K562 (cell line): ENCODE data around the gene CYTH1. TPM values are rescaled to one million over a fixed set of nuclear protein-coding genes. Genes with fewer than 3 reads are reported as not detected.

Source experiments
- ATAC-seq: fragments of 200-7000 bp; cut with Tn5 transposase; 3 replicates; pipeline ENCODE4 v1.9.1; 2020; ENCODE audit warnings: moderate library complexity
- BruUV-seq: library from RNA; stranded (reverse); fragments of 400-500 nt; replicated peaks from 2 replicates; lab custom pipeline; 2021; lab: Mats Ljungman, UMichigan
- CTCF ChIA-PET: fragments of 300-600 bp; formaldehyde crosslinking; extraction: SDS; loops from one replicate; lab custom pipeline; 2021; ENCODE audit warnings: low intra/inter-chr PET ratio; lab: Yijun Ruan, JAX
- POLR2A ChIA-PET: fragments of 300-600, 350-650 bp; sonication (Branson Sonifier 250); formaldehyde crosslinking; extraction: SDS; loops from one replicate; lab custom pipeline; 2021; ENCODE audit warnings: antibody characterized with exemption, inconsistent platforms; lab: Yijun Ruan, JAX
- DNase-seq, 4 experiments: peaks; one replicate each; pipeline versions ENCODE4 v3.0.0 to v3.0.0-alpha.2; 2011 to 2018; ENCODE audit warnings: low spot score in 3 of 4, mixed read lengths in 3 of 4; ENCODE audit errors: extremely low read depth in 1 of 4
- FAIRE-seq: peaks from 2 replicates; lab custom pipeline; 2011; peaks lifted over from hg19 to GRCh38; lab: Jason Lieb, UNC
- H2AFZ ChIP-seq: 2 replicates; pipeline ENCODE4 v1.6.0; 2011; ENCODE audit warnings: low read depth, low read length, control low read depth, inconsistent platforms
- H3K27ac ChIP-seq: fragments of 200-600 bp; 3 replicates; pipeline ENCODE4 v1.8.0; 2011; ENCODE audit warnings: low read depth, mild to moderate bottlenecking, control low read depth, inconsistent platforms, low read length, moderate library complexity, mixed read lengths; ENCODE audit errors: extremely low read depth
- H3K27me3 ChIP-seq, 2 experiments: fragments of 300-600 bp in 1 of 2; 2 replicates in 1 of 2; 3 replicates in 1 of 2; pipeline versions ENCODE4 v1.6.0 to v1.8.0; 2011; ENCODE audit warnings: inconsistent platforms in 2 of 2, low read length in 2 of 2, mild to moderate bottlenecking in 1 of 2, mixed read lengths in 1 of 2, moderate library complexity in 1 of 2; ENCODE audit not compliant: control insufficient read depth in 2 of 2, insufficient read depth in 2 of 2
- H3K36me3 ChIP-seq: fragments of 300-600 bp; 3 replicates; pipeline ENCODE4 v1.8.0; 2011; ENCODE audit warnings: mild to moderate bottlenecking, low read length, inconsistent platforms; ENCODE audit not compliant: control insufficient read depth, insufficient read depth
- H3K4me1 ChIP-seq, 2 experiments: fragments of 200-600 bp in 1 of 2; replicated peaks in 1 of 2; 2 replicates in 1 of 2; 3 replicates in 1 of 2; pipeline versions ENCODE4 v1.5.1 to v1.8.0; 2011; ENCODE audit warnings: inconsistent platforms in 2 of 2, low read length in 2 of 2, mild to moderate bottlenecking in 1 of 2, mixed read lengths in 1 of 2, moderate library complexity in 1 of 2; ENCODE audit not compliant: control insufficient read depth in 2 of 2, insufficient read depth in 2 of 2
- H3K4me2 ChIP-seq: 2 replicates; pipeline ENCODE4 v1.6.1; 2011; ENCODE audit warnings: low read length, control low read depth, inconsistent platforms, mixed read lengths; ENCODE audit not compliant: insufficient read depth
- H3K4me3 ChIP-seq: fragments of 200-600 bp; sonication (generic), shearing (Covaris generic); 2 replicates; pipeline ENCODE4 v1.5.1; 2016; ENCODE audit warnings: control low read depth, inconsistent platforms
- H3K79me2 ChIP-seq: fragments of 200-600 bp; 3 replicates; pipeline ENCODE4 v1.8.0; 2011; ENCODE audit warnings: low read length, inconsistent platforms; ENCODE audit not compliant: control insufficient read depth, insufficient read depth
- H3K9ac ChIP-seq, 2 experiments: 2 replicates each; pipeline versions ENCODE4 v1.6.0 to v1.6.1; 2011; ENCODE audit warnings: low read depth in 2 of 2, low read length in 2 of 2, control low read depth in 1 of 2, inconsistent platforms in 1 of 2, mild to moderate bottlenecking in 1 of 2, mixed read lengths in 1 of 2; ENCODE audit not compliant: insufficient read depth in 1 of 2
- H3K9me1 ChIP-seq: one replicate; pipeline ENCODE4 v1.6.0; 2011; ENCODE audit warnings: inconsistent platforms, mild to moderate bottlenecking, low read length, moderate library complexity; ENCODE audit not compliant: control insufficient read depth, insufficient read depth
- H3K9me3 ChIP-seq: replicated peaks from 2 replicates; pipeline ENCODE4 v1.5.1; 2011; ENCODE audit warnings: low read depth, low read length, inconsistent platforms; ENCODE audit not compliant: control insufficient read depth, insufficient read depth
- H4K20me1 ChIP-seq: replicated peaks from 2 replicates; pipeline ENCODE4 v1.6.1; 2011; ENCODE audit warnings: low read length, inconsistent platforms, mixed read lengths; ENCODE audit not compliant: control insufficient read depth, insufficient read depth
- BMI1 ChIP-seq: fragments of 150-350 bp; IDR thresholded peaks from 2 replicates; pipeline ENCODE4 v1.6.1; 2014; ENCODE audit warnings: low read length
- CXXC5 ChIP-seq: fragments of 250-450 bp; sonication (Bioruptor Pico); IDR thresholded peaks from 2 replicates; pipeline ENCODE4 v1.8.0; 2022; ENCODE audit warnings: inconsistent platforms, mild to moderate bottlenecking, moderate library complexity
- HNRNPLL ChIP-seq: fragments of 200-400 bp; formaldehyde crosslinking; IDR thresholded peaks from 2 replicates; pipeline ENCODE4 v1.6.1; 2017; ENCODE audit warnings: low read length, low read depth, mild to moderate bottlenecking; ENCODE audit not compliant: poor library complexity, severe bottlenecking
- NCOA4 ChIP-seq: fragments of 450-650 bp; IDR thresholded peaks from 2 replicates; pipeline ENCODE4 v1.6.1; 2018; ENCODE audit warnings: mild to moderate bottlenecking; ENCODE audit not compliant: partially characterized antibody
- SREBF1 ChIP-seq: fragments of 150-350 bp; IDR thresholded peaks from 2 replicates; pipeline ENCODE4 v1.6.1; 2014; ENCODE audit warnings: antibody characterized with exemption, low read depth, low read length, borderline replicate concordance
- TBL1XR1 ChIP-seq, 2 experiments: IDR thresholded peaks; 2 replicates each; pipeline ENCODE4 v1.6.1; 2012; ENCODE audit warnings: improper control_type of control experiment in 2 of 2, low read length in 2 of 2, mild to moderate bottlenecking in 1 of 2
- ZNF184 ChIP-seq: sonication (generic); formaldehyde crosslinking; IDR thresholded peaks from 2 replicates; pipeline ENCODE4 v1.5.0; 2020; ENCODE audit warnings: missing genetic modification reagents
- WGBS: fragments of 100-300 bp; shearing (Covaris generic); methylation state at CpG from one replicate; pipeline ENCODE4 v1.1.6; 2016; ENCODE audit warnings: low coverage, mixed read lengths; ENCODE audit not compliant: insufficient coverage; ENCODE audit errors: missing lambda C conversion rate; 5-methylcytosine and 5-hydroxymethylcytosine counted together
- in situ Hi-C: fragments of 300-500 bp; cut with MboI; formaldehyde crosslinking; loops from 4 replicates; pipeline ENCODE4 v1.15.0; 2018; ENCODE audit warnings: inconsistent platforms, mixed read lengths
- intact Hi-C: fragments of 100-400 bp; cut with micrococcal nuclease; formaldehyde crosslinking; loops from 2 replicates; pipeline ENCODE4 v1.14.2; 2022
- polyA plus RNA-seq, 8 experiments: library from polyadenylated mRNA; depleted of rRNA in 4 of 8; stranded (reverse) in 5 of 8; unstranded in 3 of 8; fragments of >200 nt; fragmentation: Nextera tagmentation in 2 of 8; fragmentation: Illumina TruSeq in 1 of 8; extraction: Ambion mirVana in 2 of 8; extraction: Trizol in 1 of 8; gene quantifications; 2 replicates each; pipeline versions ENCODE4 v1.2.1 to v1.2.3, GENCODE V29; 2011 to 2014; ENCODE audit warnings: inconsistent platforms in 1 of 8, missing spikeins in 1 of 8
- total RNA-seq, 7 experiments: library from RNA; depleted of rRNA in 6 of 7; stranded (reverse); fragments of >200 nt in 6 of 7; fragmentation: Illumina TruSeq in 2 of 7; extraction: Trizol in 2 of 7; gene quantifications; 2 replicates each; pipeline versions ENCODE4 v1.2.1 to v1.2.3, GENCODE V29; 2011 to 2021; ENCODE audit warnings: low replicate concordance in 1 of 7
- TF ChIP-seq, protein P1 (sequence below): sonication (generic); formaldehyde crosslinking; IDR thresholded peaks from 2 replicates; pipeline ENCODE4 v1.8.0; 2022; ENCODE audit warnings: mild to moderate bottlenecking, missing genetic modification reagents
- TF ChIP-seq, protein P2 (sequence below): fragments of 250-450 bp; sonication (Bioruptor Pico); IDR thresholded peaks from 2 replicates; pipeline ENCODE4 v1.4.0; 2020; ENCODE audit warnings: mild to moderate bottlenecking, moderate library complexity

CYTH1 gene
- total and polyA plus RNA-seq, 9 of the 15 experiments (the other 6 are each of a cell fraction or from before 2014, with no cell fraction given) = 0.52 to 27.7 (median 16.8) TPM

DNA sequence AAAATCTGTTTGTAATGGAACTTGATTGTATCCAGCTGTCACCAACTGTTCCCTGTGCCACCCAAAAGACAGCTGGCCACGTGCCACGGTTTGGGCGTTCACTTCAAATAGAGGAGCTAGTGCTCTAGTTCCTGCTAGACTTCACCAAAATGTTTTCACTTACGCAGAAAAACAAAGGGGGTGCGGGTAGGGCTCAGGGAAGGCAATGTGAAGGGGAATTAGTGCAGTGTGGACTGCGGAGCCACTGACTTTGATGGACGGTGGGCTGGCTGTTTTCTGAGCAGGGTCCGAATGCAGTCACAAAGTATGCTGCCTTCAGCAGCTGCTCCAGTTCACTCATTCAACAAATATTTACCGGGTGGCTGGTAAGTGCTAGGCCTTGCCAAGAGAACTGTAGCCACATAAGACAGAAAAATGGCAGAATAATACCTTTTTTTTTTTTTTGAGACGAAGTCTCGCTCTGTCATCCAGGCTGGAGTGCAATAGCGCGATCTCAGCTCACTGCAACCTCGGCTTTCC, 7.6 kb upstream of the CYTH1 start:
- peaks cover 17% of the 10 kb centered on the region; the same call in 2 of the 3 replicates for H3K36me3 ChIP-seq
- peaks cover 4% of the 10 kb centered on the region for H3K9me1 ChIP-seq
- peaks cover 17 to 21% of the 10 kb centered on the region in 2 experiments for H3K4me1 ChIP-seq
- H2AFZ ChIP-seq = no peak overlapping the region
- no peaks in the 10 kb centered on the region for H3K79me2 ChIP-seq
- FAIRE-seq (no peak), ATAC-seq (no peak), DNase-seq (no peak)
- H4K20me1 ChIP-seq = no peaks in the 10 kb centered on the region; the same call in 1 of the 2 replicates
- POLR2A ChIA-PET = interaction anchor here (0.7 to 1.3 kb wide), 3 partner anchors 9 to 210 kb away, joined by 3 to 4 read pairs (median 3); no protein-coding TSS in a partner anchor
- no TSS peak for BruUV-seq
- H3K27me3 ChIP-seq = no peaks in the 10 kb centered on the region
- H3K27ac ChIP-seq = no peak overlapping the region
- no peak for TF ChIP-seq TBL1XR1 (IDR thresholded peaks at IDR 0.05; ENCODE audit: low read length in 2 of 2)
- TF ChIP-seq, protein P1, sequence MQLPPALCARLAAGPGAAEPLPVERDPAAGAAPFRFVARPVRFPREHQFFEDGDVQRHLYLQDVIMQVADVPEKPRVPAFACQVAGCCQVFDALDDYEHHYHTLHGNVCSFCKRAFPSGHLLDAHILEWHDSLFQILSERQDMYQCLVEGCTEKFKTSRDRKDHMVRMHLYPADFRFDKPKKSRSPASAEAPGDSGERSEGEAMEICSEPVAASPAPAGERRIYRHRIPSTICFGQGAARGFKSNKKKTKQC (CRISPR knock-in tag) = no peak
- TF ChIP-seq NCOA4 = no peak
- no peak for TF ChIP-seq HNRNPLL
- TF ChIP-seq, protein P2, sequence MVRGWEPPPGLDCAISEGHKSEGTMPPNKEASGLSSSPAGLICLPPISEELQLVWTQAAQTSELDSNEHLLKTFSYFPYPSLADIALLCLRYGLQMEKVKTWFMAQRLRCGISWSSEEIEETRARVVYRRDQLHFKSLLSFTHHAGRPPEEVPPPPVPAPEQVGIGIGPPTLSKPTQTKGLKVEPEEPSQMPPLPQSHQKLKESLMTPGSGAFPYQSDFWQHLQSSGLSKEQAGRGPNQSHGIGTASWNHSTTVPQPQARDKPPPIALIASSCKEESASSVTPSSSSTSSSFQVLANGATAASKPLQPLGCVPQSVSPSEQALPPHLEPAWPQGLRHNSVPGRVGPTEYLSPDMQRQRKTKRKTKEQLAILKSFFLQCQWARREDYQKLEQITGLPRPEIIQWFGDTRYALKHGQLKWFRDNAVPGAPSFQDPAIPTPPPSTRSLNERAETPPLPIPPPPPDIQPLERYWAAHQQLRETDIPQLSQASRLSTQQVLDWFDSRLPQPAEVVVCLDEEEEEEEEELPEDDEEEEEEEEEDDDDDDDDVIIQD (CRISPR knock-in tag) = no peak
- TF ChIP-seq ZNF184 = no peak
- TF ChIP-seq SREBF1 = no peak
- no peak for TF ChIP-seq BMI1
- TF ChIP-seq CXXC5 (CRISPR knock-in tag) = no peak
- H3K9ac ChIP-seq = no peak overlapping the region
- in situ Hi-C loops = no loop called here
- H3K9me3 ChIP-seq = no peaks in the 10 kb centered on the region
- CTCF ChIA-PET = interaction anchor here (0.7 kb wide), 1 partner anchor 699 kb away, joined by 3 read pairs; no protein-coding TSS in a partner anchor
- no peak overlapping the region for H3K4me2 ChIP-seq
- H3K4me3 ChIP-seq = no peak overlapping the region
- 84% methylated on average over 14 of the region's 14 CpGs for WGBS
- intact Hi-C loops = no loop called here
